ENCODE data around the gene PYGO1.

DNA sequence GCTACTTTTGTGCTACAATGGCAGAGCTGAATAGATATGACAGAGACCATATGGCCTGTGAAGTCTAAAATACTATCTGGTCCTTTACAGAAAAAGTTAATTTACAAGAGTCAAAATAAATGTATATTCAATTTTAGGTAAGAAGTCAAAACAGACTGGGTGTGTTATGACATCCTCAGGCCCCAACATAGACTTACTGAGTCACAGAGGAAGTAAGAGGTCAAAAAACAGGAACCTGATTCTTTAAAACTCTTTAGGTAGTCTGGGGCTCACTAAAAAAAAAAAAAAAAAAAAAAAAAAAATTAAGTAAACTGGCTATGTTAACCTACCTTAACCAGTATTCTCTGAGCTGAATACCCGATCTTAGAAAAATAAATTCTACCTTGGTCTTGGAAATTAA lies 93.2 kb downstream of the PYGO1 start:
- TF ChIP-seq SMC3 (IDR thresholded peaks at IDR 0.05; ENCODE audit: low read depth, low read length) = no peak
- TF ChIP-seq, protein P1, sequence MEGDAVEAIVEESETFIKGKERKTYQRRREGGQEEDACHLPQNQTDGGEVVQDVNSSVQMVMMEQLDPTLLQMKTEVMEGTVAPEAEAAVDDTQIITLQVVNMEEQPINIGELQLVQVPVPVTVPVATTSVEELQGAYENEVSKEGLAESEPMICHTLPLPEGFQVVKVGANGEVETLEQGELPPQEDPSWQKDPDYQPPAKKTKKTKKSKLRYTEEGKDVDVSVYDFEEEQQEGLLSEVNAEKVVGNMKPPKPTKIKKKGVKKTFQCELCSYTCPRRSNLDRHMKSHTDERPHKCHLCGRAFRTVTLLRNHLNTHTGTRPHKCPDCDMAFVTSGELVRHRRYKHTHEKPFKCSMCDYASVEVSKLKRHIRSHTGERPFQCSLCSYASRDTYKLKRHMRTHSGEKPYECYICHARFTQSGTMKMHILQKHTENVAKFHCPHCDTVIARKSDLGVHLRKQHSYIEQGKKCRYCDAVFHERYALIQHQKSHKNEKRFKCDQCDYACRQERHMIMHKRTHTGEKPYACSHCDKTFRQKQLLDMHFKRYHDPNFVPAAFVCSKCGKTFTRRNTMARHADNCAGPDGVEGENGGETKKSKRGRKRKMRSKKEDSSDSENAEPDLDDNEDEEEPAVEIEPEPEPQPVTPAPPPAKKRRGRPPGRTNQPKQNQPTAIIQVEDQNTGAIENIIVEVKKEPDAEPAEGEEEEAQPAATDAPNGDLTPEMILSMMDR (conservative IDR thresholded peaks at IDR 0.05; ENCODE audit: low read depth, low read length) = no peak
- no peak for TF ChIP-seq RCOR1 (IDR thresholded peaks at IDR 0.05; ENCODE audit: insufficient replicate concordance, low read length)
- TF ChIP-seq POLR2A (IDR thresholded peaks at IDR 0.05; ENCODE audit: low read depth, low read length) = no peak
- TF ChIP-seq MXI1 (IDR thresholded peaks at IDR 0.05; ENCODE audit: borderline replicate concordance, low read depth, low read length) = no peak
- TF ChIP-seq CEBPB (IDR thresholded peaks at IDR 0.05; ENCODE audit: low read depth, low read length) = no peak
- no peak for TF ChIP-seq RFX5 (IDR thresholded peaks at IDR 0.05; ENCODE audit: low read depth, low read length)
- no peak for TF ChIP-seq RAD21 (IDR thresholded peaks at IDR 0.05; ENCODE audit: low read length)

Measured in IMR-90 (cell line).